GM19372 (cell line): Measurements from ENCODE around the gene GP1BA.

Source experiments
- ATAC-seq: cut with Tn5 transposase; IDR thresholded peaks from one replicate; pipeline ENCODE4 v1.9.1; 2021; ENCODE audit warnings: mild to moderate bottlenecking, low read depth, moderate library complexity; ENCODE audit not compliant: unreplicated experiment

The GP1BA gene

GRCh38 chr17:4937553-4937952, 5.5 kb downstream of the GP1BA start:
- ATAC-seq = no peak

GRCh38 chr17:4938069-4938491, 6.0 kb downstream of the GP1BA start:
- ATAC-seq = no peak

- no peak for ATAC-seq
These were observed 6.8 kb downstream of the GP1BA start for GRCh38 chr17:4938688-4939545.

- ATAC-seq = peak; percentile 8
These were observed 7.4 kb downstream of the GP1BA start for GRCh38 chr17:4939546-4939795.

GRCh38 chr17:4939796-4940554, 7.9 kb downstream of the GP1BA start, which contains the start of the genes RNF167 and SLC25A11:
RNF167 (plus strand) TSS chr17:4940268; CDS start chr17:4940910, 642 bp downstream.
SLC25A11 (minus strand) TSS chr17:4940046; CDS start chr17:4939910, 136 bp downstream.
- ATAC-seq = peak; percentile 85

GRCh38 chr17:4940555-4941318, 8.7 kb downstream of the GP1BA start:
- ATAC-seq = no peak

GRCh38 chr17:4941319-4941610, 9.2 kb downstream of the GP1BA start:
- no peak for ATAC-seq

GRCh38 chr17:4942760-4943508, 10.9 kb downstream of the GP1BA start:
- no peak for ATAC-seq

GRCh38 chr17:4944163-4944553, 12.1 kb downstream of the GP1BA start:
- no peak for ATAC-seq

GRCh38 chr17:4944554-4945175, 12.6 kb downstream of the GP1BA start:
- ATAC-seq = no peak

GRCh38 chr17:4945176-4945943, 13.3 kb downstream of the GP1BA start:
- ATAC-seq = no peak

GRCh38 chr17:4945944-4946280, 13.8 kb downstream of the GP1BA start:
- ATAC-seq = no peak

GRCh38 chr17:4946312-4946976, 14.4 kb downstream of the GP1BA start:
- no peak for ATAC-seq

- no peak for ATAC-seq
These were observed 14.9 kb downstream of the GP1BA start for GRCh38 chr17:4947010-4947410.

- no peak for ATAC-seq
These were observed 15.5 kb downstream of the GP1BA start for GRCh38 chr17:4947411-4948165.

GRCh38 chr17:4948166-4948930, 16.3 kb downstream of the GP1BA start, which contains the start of gene PFN1:
PFN1 (minus strand) TSS chr17:4948530; CDS start chr17:4948394, 136 bp downstream.
- peak; percentile 24 for ATAC-seq

- ATAC-seq = peak; percentile 32
These were observed 16.8 kb downstream of the GP1BA start for GRCh38 chr17:4948931-4949320.
